HG02938 (cell line): ENCODE results near the gene MUC3A.

ENCODE experiments used
- ATAC-seq: cut with Tn5 transposase; IDR thresholded peaks from one replicate; pipeline ENCODE4 v1.9.1; 2021; ENCODE audit warnings: mild to moderate bottlenecking, moderate library complexity; ENCODE audit not compliant: unreplicated experiment

Gene MUC3A

GRCh38 chr7:100946766-100947365 is 2.5 kb upstream of the MUC3A start:
- no peak for ATAC-seq

- ATAC-seq: no peak
These were observed 1.5 kb upstream of the MUC3A start for GRCh38 chr7:100947792-100948191.

DNA sequence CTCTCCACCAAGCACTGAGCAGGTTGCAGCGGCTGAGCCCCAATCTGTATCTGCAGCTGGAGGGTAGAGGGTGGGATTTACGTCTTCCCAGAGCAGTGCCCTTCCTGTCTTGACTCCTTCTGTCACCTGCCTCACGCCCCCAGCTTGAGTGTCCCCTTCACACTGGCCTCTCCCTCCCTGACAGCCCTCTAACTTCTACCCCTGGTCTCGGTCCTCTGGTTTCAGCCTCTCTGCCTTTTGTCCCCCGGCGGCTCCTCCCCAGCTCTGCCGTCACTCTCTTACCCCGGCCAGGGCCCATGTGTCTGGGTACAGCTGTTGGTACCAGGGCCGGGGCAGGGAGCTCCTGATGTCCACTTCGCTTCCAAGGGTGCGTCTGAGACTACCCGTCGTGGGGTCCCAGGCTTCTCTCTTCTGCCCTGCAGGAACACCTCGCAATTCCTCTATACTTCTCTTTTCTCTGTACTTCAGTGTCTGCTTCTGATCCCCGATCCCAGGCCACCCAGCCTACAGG is 654 bp downstream of the MUC3A start:
- no peak for ATAC-seq

GRCh38 chr7:100951172-100951571 is 1.8 kb downstream of the MUC3A start:
- ATAC-seq: no peak

- ATAC-seq: no peak
These were observed 2.7 kb downstream of the MUC3A start for GRCh38 chr7:100951888-100952560.

DNA sequence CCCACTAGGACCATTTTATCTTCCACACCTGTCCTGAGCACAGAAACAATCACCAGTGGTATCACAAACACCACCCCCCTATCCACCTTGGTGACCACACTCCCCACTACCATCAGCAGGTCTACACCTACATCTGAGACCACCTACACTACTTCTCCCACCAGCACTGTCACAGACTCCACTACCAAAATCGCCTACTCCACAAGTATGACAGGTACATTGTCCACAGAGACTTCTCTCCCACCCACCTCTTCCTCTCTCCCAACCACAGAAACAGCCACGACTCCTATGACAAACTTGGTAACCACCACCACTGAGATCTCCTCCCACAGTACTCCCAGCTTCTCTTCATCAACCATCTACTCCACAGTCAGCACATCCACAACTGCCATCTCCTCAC is 3.3 kb downstream of the MUC3A start:
- ATAC-seq: no peak

GRCh38 chr7:100957832-100958421 is 8.6 kb downstream of the MUC3A start:
- no peak for ATAC-seq

- no peak for ATAC-seq
These were observed 10.6 kb downstream of the MUC3A start for GRCh38 chr7:100959894-100960293.

- ATAC-seq: no peak
These were observed 13.2 kb downstream of the MUC3A start for GRCh38 chr7:100962537-100962936.

DNA sequence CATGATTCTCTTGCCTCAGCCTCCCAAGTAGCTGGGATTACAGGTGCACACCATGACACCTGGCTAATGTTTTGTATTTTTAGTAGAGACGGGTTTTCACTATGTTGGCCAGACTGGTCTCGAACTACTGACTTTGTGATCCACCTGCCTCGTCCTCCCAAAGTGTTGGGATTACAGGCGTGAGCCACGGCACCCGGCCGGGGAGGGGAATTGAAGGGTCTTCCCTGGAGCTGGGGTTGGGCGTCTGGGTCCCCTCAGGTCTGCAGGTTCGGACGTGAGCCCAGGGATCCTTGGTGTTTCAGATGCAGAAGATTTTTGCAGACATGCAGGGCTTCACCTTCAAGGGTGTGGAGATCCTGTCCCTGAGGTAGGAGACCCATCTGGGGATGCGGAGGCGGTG is 14.1 kb downstream of the MUC3A start:
- ATAC-seq: no peak

DNA sequence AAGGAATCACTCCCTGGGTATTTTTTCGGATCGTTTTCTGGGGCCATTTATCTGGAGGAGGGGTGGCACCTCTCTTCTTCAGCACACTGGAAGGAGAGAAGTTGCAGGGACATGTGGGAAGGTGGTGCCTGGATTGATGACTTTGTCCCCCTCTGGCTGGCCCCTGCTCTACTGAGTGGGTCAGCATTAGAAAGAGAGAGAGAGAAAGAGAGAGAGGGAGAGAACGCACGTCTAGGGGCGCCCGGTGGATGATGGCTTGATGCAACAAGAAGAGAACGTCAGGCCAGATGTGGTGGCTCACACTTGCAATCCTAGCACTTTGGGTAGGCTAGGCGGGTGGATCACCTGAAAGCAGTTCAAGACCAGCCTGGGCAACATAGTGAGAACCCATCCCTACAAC is 14.5 kb downstream of the MUC3A start:
- ATAC-seq: no peak

DNA sequence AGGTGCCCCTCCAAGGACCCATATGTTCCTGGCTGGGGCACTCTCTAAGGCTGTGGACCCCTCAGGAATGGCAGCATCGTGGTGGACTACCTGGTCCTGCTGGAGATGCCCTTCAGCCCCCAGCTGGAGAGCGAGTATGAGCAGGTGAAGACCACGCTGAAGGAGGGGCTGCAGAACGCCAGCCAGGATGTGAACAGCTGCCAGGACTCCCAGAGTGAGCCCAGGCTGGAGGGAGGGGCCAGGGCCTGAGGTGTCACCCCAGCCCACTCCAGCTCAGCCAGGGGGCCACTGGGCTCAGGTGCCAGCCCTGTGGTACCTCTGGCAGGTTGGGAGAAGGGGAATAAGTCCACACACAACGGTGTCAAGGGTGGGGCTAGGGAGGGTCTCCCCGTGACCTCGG is 15.3 kb downstream of the MUC3A start:
- no peak for ATAC-seq

DNA sequence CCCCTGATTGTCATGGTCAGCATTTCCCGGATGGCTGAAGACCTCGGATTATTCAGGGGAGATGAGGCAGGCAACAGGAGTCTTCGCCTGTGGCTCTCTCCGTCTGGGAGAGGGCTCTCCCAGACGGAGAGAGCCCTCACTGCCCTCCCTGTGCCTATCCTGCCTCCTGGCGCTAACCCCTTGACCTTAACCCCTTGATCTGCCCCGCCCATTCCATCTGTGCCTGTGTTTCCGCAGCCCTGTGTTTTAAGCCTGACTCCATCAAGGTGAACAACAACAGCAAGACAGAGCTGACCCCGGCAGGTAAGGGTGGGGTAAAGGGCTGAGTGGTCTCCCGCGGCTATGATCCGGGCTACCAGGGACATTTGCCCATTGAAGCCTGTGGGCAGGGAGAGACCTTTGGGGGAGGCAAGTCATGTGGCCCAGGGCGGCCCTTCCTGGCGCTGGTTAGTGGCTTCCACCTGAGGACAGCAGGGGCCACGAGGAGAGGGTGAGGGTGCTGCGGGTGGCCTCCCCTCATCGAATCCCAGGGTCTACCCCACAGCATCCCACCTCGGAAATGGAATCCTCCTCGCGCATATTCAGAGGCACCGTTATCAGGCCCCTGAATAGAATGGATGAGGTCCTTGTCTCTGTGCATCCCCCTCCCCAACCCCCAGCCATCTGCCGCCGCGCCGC is 15.8 kb downstream of the MUC3A start:
- ATAC-seq: no peak

DNA sequence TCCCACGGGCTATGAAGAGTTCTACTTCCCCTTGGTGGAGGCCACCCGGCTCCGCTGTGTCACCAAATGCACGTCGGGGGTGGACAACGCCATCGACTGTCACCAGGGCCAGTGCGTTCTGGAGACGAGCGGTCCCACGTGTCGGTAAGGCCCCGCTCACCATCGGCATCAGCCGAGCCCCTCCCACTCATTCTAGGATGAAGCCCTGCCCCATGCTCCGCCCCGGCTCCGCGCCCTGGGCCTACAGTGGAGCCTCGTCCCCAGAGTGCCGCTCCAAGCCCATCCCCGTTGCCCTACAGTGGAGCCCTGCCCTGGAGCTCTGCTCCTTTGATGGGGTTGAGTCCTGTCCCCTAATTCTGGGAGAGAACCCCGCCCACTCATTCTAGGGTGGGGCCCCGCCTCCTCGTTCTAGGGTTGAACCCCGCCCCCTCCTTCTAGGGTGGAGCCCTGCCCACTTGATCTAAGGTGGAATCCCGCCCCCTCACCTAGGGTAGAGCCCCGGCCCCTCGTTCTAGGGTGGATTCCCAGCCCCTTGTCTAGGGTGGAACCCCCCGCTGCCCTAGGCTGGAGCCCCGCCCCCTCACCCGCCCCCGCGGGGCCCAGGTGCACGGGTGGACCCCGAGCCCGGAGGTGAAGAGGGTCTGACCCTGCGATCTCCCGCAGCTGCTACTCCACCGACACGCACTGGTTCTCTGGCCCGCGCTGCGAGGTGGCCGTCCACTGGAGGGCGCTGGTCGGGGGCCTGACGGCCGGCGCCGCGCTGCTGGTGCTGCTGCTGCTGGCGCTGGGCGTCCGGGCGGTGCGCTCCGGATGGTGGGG is 16.6 kb downstream of the MUC3A start:
- peak; percentile 53 for ATAC-seq

- ATAC-seq: no peak
These were observed 17.4 kb downstream of the MUC3A start for GRCh38 chr7:100966542-100967291.

DNA sequence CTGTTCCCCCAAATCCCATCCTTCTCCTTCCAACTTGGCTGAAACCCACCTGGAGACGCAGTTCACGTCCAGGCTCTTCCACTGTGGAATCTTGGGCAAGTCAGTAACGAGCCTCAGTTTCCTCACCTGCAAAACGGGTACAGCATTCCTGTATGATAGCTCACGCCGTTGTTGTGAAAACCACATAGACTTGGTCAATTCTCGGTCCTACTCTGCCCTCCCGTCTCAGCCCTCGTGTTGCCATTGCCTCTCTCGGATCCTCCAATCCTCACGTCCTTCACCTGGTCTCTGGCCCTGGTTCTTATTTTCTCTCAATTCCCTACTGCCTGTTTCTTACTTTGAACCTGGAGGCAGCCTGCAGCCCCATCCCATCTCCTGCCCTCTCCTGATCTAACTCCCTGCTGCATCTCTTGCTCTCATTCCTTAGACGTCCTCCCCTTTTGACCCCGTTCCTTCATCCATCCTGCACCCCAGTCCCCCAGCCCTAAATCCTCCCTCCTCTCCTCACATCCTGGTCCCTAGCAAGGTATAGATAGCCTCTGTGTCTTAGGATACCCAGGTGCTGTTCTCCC is 18.0 kb downstream of the MUC3A start:
- no peak for ATAC-seq

DNA sequence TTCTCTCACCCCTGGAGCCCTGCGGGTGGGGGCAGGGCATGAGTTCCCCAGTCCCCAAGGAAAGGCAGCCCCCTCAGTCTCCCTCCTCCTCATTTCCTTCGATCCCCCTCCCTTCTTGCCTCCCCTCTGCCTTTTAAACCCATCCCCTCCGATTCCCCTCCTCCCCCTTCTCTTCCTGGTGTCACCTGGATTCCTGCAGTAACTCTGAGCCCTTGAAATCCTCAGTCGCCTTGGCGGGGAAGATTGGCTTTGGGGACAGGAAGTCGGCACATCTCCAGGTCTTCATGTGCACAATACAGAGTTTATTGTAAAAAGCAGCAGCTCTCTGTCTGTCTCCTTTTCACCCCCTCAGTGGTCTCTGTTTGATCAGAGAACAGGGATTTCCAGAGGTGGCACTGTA is 18.7 kb downstream of the MUC3A start:
- ATAC-seq: no peak

DNA sequence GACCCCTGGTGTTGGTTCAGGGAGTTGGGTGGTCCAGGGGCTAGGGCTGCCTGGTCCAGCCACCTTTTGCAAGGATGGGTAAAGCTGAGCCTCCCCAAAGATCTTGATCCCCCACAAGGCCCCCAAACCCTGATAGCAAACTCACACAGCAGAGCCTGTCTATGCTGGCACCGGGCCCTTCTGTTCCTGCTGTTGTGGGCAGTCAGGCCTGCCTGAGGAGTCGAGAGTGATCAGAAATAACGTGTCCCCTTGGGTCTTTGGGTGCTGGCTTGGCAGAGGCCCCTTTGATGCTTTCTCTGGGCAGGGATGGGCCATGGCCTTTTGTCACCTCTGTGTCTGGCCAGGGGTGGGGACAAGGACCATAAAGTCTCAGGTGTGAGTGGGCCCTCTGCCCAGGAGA is 19.3 kb downstream of the MUC3A start:
- ATAC-seq: no peak

DNA sequence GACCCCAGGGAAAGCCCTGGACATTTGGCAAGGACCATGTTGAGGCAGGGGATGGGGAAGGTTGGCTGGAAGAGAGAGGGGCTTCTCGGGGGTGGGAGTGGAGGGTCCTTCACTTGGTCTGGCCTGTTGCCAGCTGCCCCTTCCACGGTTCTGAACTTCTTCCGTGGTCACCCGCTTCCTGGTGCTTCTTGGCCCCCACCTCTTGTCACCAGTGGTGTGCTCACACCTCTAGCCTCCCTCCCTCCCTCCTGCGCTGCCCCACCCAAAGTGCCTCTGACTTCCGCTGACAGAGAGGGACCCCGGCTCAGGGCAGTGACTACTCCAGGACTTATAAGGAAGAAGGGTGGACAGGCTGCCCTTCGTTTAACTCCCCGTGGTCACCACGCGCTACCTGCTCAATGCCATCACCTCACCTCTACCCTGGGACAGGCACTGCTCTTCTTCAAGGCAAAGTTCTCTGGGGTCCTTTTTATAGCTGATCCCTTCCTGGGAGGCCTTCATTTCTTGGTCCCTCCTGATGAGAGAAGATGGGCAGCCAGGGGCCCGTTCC is 19.8 kb downstream of the MUC3A start, which contains the start of gene MUC12:
MUC12 (plus strand) TSS at position 500 of the 550 bp plus-strand sequence. CDS start 58 bp downstream, outside the sequence.
- no peak for ATAC-seq
